ENCODE measurements around the gene EVL.

The EVL gene

DNA sequence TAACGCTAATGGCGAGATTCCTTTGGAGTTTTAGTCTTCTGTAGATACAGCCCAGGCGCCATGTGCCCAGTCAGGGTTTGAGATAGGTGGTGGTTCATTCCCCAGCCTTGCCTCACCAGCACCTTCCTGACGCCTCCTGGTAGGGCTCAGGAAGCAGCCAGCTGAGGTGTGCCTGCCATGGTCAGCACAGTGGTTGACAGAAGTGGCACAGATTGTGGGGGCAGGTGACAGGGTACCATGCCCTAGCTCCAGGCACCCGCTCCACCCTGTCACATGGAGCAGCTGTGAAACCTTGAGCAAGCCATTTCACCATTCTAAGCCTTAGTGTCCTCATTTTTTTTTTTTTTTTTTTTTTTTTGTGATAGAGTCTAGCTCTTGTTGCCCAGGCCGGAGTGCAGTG lies 45.6 kb downstream of the EVL start:
- H3K36me3 Mint-ChIP-seq (ENCODE audit: low read depth): peaks cover 91% of the 10 kb centered on the region
- H3K4me3 Mint-ChIP-seq: no peak overlapping the region
- H3K27me3 Mint-ChIP-seq: no peaks in the 10 kb centered on the region
- H3K27ac Mint-ChIP-seq: peak overlapping the region; percentile 73
- H3K9me3 Mint-ChIP-seq: no peaks in the 10 kb centered on the region
- H3K4me1 Mint-ChIP-seq (ENCODE audit: low read depth): peaks cover 60% of the 10 kb centered on the region
- no peak for DNase-seq

DNA sequence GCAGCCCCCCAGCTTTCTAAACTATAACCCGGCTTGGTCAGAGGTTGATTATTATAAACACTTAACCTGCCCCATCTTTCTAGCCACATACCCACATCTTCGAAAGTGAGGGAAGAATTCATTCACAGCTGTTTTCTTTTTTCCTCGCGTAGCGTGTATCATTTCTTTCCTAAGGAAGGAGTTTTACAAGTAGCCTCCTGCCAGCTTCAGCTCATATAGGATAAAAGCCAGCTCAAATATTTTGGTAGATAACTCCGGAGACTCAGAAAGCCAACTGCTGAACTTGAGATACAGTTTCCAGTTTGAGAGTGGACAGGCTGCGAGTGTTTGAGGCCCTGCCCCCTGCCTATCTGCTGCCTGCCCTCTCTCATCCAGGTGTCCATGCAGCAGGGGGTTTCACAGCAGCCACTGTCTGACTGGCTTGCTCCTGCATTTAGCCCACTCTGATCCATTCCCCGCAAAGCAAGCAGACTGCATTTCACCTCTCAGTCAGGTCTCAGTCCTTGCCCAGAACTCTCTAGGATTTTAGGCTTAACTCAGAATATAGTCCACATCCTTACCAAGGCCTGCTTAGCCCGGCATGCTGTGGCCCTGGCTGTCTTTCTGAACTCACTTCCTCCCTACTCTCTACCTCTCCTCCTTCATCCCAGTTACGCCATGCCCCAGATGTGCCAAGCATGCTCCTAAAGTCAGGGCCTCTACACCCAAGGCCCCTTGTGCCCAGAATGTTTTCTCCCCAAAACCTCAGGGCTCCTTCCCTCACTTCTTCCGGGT lies 46.9 kb downstream of the EVL start:
- no peak for DNase-seq
- no peaks in the 10 kb centered on the region for H3K27me3 Mint-ChIP-seq
- H3K4me3 Mint-ChIP-seq: no peak overlapping the region
- H3K27ac Mint-ChIP-seq: peak overlapping the region; percentile 86
- H3K36me3 Mint-ChIP-seq (ENCODE audit: low read depth): peaks cover 91% of the 10 kb centered on the region
- no peaks in the 10 kb centered on the region for H3K9me3 Mint-ChIP-seq
- H3K4me1 Mint-ChIP-seq (ENCODE audit: low read depth): peaks cover 51% of the 10 kb centered on the region

DNA sequence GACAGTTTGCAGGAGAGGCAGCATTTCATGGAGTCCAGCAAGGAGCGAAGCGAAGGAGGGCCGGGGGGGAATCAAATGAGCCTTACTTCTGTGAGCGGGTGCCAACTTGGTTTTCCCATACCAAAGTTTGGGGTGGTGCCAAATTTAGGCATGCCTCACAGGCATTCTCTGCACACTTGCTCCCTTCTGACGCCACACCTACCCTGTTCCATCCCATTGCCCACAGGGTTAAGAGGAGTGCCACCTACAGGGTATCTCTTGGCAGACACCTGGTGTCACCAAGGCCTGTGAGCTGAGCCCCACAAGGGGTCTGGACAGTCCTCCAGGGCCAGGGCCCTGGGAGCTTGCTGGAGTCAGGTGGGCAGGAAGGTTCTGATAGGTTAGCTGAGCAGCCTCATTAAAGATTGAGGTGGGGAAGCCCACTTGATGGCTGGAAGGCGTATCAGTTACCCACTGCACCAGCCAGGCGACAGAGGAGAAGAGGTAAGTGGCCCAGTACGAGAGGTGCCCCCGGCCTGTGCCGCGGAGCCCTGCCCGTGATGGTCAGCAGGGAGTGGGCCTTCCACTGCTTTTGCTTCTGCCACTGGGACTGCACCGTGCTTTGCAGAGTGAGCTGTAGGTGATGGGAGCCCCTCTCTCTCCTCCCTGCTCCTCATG lies 49.0 kb downstream of the EVL start:
- peak overlapping the region; percentile 93 for H3K27ac Mint-ChIP-seq
- no peak overlapping the region for H3K4me3 Mint-ChIP-seq
- H3K27me3 Mint-ChIP-seq: no peaks in the 10 kb centered on the region
- no peaks in the 10 kb centered on the region for H3K9me3 Mint-ChIP-seq
- peaks cover 50% of the 10 kb centered on the region for H3K4me1 Mint-ChIP-seq (ENCODE audit: low read depth)
- peaks cover 89% of the 10 kb centered on the region for H3K36me3 Mint-ChIP-seq (ENCODE audit: low read depth)
- DNase-seq: no peak

DNA sequence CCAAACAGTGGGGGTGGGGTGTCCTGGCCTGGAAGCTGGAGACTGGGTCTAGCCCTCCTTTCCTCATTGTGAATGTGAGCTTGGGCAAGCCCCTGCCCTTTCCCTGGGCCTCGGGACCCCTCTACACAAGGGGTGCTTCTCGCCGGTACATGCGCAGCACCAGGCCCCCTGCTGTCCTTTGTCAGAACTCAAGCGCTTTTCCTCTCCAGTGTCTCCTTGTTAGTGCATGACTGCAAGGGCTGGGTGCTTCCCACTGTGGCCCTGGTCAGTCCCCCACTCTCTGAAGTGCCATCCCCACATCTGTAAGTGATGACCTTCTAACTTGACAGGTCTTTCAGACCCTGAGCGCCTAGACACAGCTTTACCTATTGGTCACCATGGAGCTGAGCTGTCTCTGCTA lies 50.0 kb downstream of the EVL start:
- Mint-ChIP-seq H3K27me3 (no peaks in the 10 kb centered on the region), H3K27ac (peak overlapping the region; percentile 93), H3K9me3 (no peaks in the 10 kb centered on the region), H3K36me3 (ENCODE audit: low read depth) (peaks cover 87% of the 10 kb centered on the region), H3K4me3 (no peak overlapping the region), H3K4me1 (ENCODE audit: low read depth) (peaks cover 44% of the 10 kb centered on the region)
- DNase-seq: no peak

DNA sequence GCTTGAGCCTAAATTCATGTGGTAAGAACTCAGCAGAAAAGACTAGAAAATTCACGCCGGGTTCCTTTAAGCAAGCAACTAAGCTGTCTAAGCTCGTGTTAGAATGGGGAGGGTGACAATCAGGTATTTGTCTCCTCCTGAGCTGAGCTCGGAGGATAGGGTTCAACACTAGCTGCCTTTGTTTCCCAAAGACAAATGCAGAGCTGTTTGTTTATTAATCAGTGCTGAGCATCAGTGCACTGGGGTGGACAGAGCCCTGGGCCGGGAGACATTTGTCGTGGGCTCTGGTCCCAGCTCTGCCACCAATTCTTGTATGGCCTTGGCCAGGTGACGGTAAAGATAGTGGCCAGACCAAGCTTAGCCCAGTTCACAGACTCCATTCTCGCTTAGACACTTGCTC lies 50.5 kb downstream of the EVL start:
- H3K36me3 Mint-ChIP-seq (ENCODE audit: low read depth): peaks cover 87% of the 10 kb centered on the region
- no peak for DNase-seq
- H3K27me3 Mint-ChIP-seq: no peaks in the 10 kb centered on the region
- H3K27ac Mint-ChIP-seq: peak overlapping the region; percentile 93
- H3K9me3 Mint-ChIP-seq: no peaks in the 10 kb centered on the region
- H3K4me3 Mint-ChIP-seq: no peak overlapping the region
- H3K4me1 Mint-ChIP-seq (ENCODE audit: low read depth): peaks cover 43% of the 10 kb centered on the region

DNA sequence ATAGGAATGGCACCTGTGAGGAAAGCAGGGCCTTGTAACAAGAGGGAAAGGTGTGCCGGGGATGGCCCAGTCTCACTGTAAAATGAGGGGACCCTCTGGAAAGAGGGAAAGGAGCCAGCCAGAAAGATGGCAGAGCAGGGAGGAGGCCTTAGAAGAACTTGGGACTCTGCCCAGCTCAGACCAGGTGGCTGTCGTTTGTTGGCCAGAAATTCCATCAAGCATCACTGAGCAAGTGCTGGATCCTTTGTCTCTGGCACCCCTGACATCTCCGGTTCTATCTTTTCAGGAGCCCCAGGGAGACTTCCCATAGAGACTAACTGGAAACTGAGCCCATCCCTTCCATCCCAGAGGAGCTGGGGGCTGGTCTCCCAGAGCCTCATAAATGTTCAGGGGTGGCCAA lies 50.9 kb downstream of the EVL start:
- Mint-ChIP-seq H3K27ac (peak overlapping the region; percentile 93), H3K27me3 (no peaks in the 10 kb centered on the region), H3K4me3 (no peak overlapping the region), H3K4me1 (ENCODE audit: low read depth) (peaks cover 43% of the 10 kb centered on the region), H3K36me3 (ENCODE audit: low read depth) (peaks cover 86% of the 10 kb centered on the region), H3K9me3 (no peaks in the 10 kb centered on the region)
- no peak for DNase-seq

DNA sequence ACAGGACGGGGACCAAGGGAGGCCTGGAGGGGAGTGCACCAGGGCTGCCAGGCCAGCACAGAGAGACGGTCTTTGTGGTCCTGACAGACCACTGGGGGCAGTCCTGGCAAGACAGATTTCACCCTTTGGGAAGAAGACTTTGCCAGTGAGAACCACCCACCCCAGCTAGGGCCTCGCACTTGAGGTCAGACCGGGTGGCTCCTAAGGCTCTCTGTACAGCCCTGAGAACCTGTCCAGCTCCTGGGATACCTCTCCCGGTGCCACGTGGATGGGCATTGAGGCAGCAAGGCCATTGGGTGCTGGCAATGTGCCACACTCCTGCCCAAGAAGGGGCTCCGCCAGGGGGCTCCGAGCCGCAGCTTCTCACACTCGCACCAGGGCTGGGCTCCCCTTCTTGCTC lies 51.8 kb downstream of the EVL start:
- Mint-ChIP-seq H3K4me3 (no peak overlapping the region), H3K27ac (peak overlapping the region; percentile 93)

DNA sequence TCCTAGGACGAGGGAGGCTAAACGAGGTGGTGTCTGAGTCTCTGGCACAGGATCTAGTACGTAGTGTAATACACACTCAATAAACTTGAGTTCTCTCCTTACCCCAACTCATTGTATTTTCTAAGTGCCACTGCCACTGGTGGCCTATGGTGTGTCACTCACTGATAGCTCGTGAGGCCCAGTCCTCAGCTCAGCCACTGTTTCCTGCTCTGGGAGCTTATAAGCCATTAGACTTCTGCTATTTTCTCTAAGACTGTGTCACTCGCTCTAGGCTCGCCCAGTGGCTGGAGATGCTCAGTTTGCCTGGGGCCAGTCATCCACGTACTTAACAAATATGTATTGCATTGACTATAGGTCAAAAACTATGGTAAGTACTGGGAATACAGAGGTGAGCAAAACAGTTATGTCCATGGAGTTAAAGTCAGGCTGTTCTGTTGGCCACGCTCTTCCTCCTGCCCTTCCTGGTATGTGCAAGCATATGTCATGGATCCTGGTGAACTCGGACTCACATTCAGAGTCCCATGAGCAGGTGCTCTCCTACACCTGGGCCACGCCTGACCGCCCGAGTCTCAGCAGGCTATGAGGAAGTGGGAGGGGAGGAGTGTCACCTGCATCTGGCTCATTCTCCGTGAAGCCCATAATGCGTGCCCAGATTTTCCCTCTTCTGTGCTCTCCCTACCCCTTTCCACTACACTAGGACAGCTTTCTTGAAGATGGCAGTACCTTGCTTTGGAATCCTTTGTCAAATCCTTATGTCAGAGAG lies 52.6 kb downstream of the EVL start:
- DNase-seq: no peak

More for the DNA sequence above, 51.8 kb downstream of the EVL start:
- no peak for DNase-seq
- no peaks in the 10 kb centered on the region for H3K9me3 Mint-ChIP-seq
- H3K27me3 Mint-ChIP-seq: no peaks in the 10 kb centered on the region
- peaks cover 84% of the 10 kb centered on the region for H3K36me3 Mint-ChIP-seq (ENCODE audit: low read depth)
- peaks cover 40% of the 10 kb centered on the region for H3K4me1 Mint-ChIP-seq (ENCODE audit: low read depth)

DNA sequence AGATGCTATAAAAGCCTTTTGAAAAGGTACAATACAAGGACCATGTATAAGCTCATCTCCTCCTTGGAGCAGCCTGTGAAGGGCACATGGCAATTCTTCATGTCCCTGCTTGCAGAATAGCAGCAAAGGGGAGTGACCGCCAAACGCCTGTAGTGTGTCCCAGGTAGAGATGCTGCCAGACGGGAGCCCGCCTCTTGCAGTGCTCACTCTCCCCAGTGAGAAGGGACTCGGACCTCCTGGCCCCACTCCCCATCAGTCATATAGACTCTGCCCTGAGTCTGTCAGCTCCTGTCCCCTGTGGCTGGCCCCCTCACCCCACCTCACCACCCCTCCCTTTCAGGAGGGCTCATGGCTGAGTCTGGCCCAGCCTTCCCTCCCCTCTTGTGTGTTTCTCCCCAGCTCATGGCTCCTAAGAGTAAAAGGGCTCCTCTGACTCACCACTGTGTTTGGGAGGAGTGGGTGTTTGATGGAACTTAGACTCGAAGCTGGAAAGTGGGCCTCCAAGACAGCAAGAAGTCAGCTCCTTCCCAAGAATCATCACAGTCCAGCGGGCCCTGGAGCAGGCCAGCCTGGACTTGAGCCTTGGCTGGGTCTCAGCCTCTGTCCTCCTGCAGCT lies 53.3 kb downstream of the EVL start:
- H3K27me3 Mint-ChIP-seq: no peaks in the 10 kb centered on the region
- H3K4me3 Mint-ChIP-seq: no peak overlapping the region
- peak overlapping the region; percentile 93 for H3K27ac Mint-ChIP-seq
- peaks cover 81% of the 10 kb centered on the region for H3K36me3 Mint-ChIP-seq (ENCODE audit: low read depth)
- H3K4me1 Mint-ChIP-seq (ENCODE audit: low read depth): peaks cover 27% of the 10 kb centered on the region
- no peaks in the 10 kb centered on the region for H3K9me3 Mint-ChIP-seq
- DNase-seq: no peak

More for the DNA sequence above, 52.6 kb downstream of the EVL start:
- Mint-ChIP-seq H3K4me1 (ENCODE audit: low read depth) (peaks cover 34% of the 10 kb centered on the region), H3K27me3 (no peaks in the 10 kb centered on the region), H3K27ac (peak overlapping the region; percentile 93), H3K9me3 (no peaks in the 10 kb centered on the region), H3K36me3 (ENCODE audit: low read depth) (peaks cover 81% of the 10 kb centered on the region), H3K4me3 (no peak overlapping the region)

DNA sequence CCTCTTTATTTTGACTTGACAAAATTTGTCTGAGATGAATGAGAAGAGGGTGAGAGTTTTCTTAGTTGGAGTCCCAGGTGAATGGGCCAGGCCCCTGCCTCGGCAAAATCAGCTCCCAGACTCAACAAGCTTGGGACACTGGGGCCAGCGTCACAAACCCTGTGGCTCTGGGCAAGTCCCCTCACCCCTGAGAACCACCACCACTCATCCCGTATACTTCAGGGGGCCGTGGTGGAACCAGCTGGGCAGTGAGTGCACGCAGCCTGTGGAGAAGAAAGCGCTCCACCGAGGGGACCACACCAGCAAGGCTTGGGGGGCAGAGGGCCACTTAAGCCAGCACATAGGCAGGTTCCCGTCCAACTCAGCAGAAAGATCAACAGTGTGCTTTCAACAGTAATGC lies 54.0 kb downstream of the EVL start:
- peaks cover 83% of the 10 kb centered on the region for H3K36me3 Mint-ChIP-seq (ENCODE audit: low read depth)
- no peak for DNase-seq
- peaks cover 24% of the 10 kb centered on the region for H3K4me1 Mint-ChIP-seq (ENCODE audit: low read depth)
- H3K4me3 Mint-ChIP-seq: no peak overlapping the region
- H3K9me3 Mint-ChIP-seq: no peaks in the 10 kb centered on the region
- H3K27ac Mint-ChIP-seq: peak overlapping the region; percentile 93
- no peaks in the 10 kb centered on the region for H3K27me3 Mint-ChIP-seq

DNA sequence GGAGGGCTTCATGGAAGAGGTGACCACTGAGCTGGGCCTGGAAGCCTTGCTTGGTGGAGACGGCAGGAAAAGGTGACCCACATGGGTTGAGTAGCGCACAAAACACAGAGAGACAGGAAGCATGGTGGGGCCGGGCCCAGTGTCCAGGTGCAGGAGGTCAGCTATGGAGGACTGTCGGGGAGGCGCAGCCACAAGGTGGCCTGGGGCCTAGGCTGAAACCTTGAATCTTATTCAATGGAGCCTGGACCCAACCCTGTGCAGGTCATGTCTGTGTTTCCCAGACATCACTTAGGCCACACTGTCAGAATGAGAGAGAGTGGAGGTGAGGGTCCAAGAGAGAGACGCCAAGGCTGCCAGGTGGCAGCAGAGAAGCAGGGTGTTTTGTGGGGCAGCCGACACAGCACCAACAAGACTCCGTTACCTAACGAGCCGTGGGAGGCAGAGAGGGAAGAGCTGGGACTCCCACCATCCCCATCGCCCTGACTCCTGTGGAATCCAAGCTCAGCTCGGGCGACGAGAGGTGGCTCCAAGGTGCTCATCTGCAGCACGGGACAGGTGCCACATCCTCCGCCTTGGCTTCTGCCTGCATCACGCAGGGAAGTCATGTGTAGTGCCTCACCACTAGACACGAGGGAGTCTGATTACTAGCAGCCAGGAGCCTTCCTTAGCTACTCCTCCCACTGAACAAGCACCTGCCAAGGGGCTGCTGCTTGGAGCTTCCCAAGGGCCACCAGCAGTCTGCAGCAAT lies 55.5 kb downstream of the EVL start:
- Mint-ChIP-seq H3K4me3 (no peak overlapping the region), H3K27ac (peak overlapping the region; percentile 93), H3K36me3 (ENCODE audit: low read depth) (peaks cover 86% of the 10 kb centered on the region), H3K4me1 (ENCODE audit: low read depth) (peaks cover 24% of the 10 kb centered on the region), H3K9me3 (no peaks in the 10 kb centered on the region), H3K27me3 (no peaks in the 10 kb centered on the region)
- no peak for DNase-seq

DNA sequence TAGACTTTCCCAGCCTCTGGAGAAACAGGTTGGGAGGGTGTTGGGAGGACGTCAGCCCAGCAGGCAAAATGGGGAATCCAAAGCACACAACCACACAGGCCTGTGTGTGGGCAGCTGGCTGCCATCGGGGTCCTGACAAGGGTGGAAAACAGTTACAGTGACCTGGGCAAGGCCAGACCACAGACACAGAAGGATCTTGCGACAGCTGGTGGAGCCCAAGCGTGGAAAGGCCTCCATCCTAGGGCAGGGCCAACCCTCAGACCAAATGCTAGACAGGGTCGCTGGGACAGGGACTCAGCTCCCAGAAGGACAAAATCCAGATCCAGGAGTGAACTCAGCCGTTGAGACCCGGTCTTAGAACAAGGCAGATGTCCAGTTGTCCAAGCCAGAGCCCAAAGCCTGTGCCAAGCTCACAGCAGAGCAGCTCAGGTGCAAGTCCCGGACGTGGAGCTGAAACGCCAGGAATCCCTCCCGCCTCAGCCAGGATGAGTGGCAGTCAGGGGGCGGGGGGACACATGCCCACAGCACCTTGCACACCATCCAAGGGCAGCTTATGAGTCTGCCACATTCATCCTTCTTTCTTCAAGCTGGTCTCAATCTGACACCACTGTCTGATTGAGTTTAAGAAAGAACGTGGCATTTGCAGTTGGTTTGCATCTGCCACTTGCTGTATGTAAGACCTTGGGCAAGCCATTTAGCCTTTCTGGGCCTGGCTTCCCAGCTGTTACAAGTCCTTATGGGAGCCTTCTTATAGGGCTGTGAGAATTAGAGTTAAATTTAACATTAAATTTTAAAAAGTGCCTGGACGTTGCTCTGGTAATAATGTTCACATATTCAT lies 56.6 kb downstream of the EVL start:
- Mint-ChIP-seq H3K27me3 (no peaks in the 10 kb centered on the region), H3K4me1 (ENCODE audit: low read depth) (peaks cover 20% of the 10 kb centered on the region), H3K9me3 (no peaks in the 10 kb centered on the region), H3K27ac (peak overlapping the region; percentile 93), H3K36me3 (ENCODE audit: low read depth) (peaks cover 85% of the 10 kb centered on the region), H3K4me3 (no peak overlapping the region)
- DNase-seq: no peak

DNA sequence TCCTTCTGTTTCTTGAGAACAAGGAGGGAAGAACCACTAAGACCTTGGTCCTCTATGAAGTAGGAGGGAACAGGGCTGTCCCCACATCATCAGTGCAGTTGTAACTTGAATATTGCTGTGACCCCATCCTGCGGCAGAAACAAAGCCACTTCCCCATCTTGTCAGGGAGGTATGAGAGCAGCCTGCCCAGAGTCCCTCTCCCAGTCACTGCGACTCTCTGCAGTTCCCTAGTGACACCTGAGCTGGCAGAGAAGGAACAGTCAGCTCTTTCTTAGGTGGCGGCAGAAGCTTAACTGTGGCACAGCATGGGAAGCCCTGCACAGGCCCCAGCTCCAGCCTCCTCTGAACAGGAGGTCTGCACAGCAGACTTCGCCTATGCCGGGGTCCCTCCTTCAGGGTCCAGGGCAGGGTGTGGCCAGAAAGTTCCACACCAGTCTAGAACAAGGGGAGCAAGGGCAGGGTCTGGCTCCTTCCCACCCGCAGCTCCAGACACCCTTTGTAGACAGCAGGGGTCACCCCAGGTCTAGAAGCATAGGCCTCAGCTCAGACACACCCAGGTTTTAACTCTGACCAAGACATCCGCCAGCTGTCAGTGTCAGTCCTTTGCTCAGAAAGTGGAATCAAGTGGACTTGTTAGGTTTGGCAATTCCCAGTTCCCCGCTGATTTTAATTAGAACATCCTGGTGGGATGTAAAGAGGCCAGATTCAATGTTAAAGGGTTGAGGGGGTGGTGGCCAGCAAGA lies 57.4 kb downstream of the EVL start:
- no peak for DNase-seq
- Mint-ChIP-seq H3K4me1 (ENCODE audit: low read depth) (peaks cover 16% of the 10 kb centered on the region), H3K4me3 (no peak overlapping the region), H3K27ac (peak overlapping the region; percentile 70), H3K9me3 (no peaks in the 10 kb centered on the region), H3K27me3 (no peaks in the 10 kb centered on the region), H3K36me3 (ENCODE audit: low read depth) (peaks cover 86% of the 10 kb centered on the region)
